ENCODE results near the gene CD58.
"Not testable (repeated sequence)": the region's sequence is repeated elsewhere in the genome, so short reads cannot be mapped to it uniquely, and the experiment has no call there.

DNA sequence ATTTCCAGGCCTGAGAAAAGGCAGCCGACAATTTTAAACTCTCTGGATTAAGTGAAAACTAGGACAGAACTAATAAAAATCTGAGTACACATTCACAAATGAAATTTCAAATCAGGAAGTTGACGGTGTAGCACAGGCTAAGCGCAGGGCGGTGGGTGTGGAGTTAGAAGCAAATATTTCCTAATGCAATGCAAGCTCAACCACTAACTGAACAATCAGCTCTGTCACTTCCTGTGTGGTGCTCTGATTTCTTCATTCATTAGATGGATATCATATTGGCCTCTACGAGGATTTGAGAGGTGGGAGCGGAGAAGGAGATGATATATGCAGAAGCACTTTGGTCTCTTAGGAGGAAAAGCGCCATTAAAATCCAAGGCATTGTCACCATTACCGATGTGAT, 35.2 kb upstream of the CD58 start:
- TF ChIP-seq, protein P1, sequence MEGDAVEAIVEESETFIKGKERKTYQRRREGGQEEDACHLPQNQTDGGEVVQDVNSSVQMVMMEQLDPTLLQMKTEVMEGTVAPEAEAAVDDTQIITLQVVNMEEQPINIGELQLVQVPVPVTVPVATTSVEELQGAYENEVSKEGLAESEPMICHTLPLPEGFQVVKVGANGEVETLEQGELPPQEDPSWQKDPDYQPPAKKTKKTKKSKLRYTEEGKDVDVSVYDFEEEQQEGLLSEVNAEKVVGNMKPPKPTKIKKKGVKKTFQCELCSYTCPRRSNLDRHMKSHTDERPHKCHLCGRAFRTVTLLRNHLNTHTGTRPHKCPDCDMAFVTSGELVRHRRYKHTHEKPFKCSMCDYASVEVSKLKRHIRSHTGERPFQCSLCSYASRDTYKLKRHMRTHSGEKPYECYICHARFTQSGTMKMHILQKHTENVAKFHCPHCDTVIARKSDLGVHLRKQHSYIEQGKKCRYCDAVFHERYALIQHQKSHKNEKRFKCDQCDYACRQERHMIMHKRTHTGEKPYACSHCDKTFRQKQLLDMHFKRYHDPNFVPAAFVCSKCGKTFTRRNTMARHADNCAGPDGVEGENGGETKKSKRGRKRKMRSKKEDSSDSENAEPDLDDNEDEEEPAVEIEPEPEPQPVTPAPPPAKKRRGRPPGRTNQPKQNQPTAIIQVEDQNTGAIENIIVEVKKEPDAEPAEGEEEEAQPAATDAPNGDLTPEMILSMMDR (IDR thresholded peaks at IDR 0.05), result not testable (repeated sequence)
- not testable (repeated sequence) for TF ChIP-seq POLR2A (IDR thresholded peaks at IDR 0.05)

All from adrenal gland (tissue), 5 donors.